Thyroid gland (tissue), 4 donors: Measurements from ENCODE around the gene RSL24D1. TPM values are rescaled to one million over a fixed set of nuclear protein-coding genes. Genes with fewer than 3 reads are reported as not detected.

Experiments
- DNase-seq, 2 donors: peaks; one replicate each; pipeline ENCODE4 v3.0.0-alpha.2; 2019
- H3K27ac ChIP-seq, 3 donors: fragments of 200-600 bp; sonication (generic); 1 replicate in 2 of 3; 2 replicates in 1 of 3; pipeline ENCODE4 v1.5.1; 2016 to 2019; ENCODE audit warnings: mild to moderate bottlenecking in 1 of 3, moderate library complexity in 1 of 3
- H3K27me3 ChIP-seq: fragments of 200-600 bp; sonication (generic); one replicate; pipeline ENCODE4 v1.5.1; 2019
- H3K36me3 ChIP-seq, 2 donors: fragments of 200-600 bp; sonication (generic); one replicate each; pipeline ENCODE4 v1.5.1; 2016 to 2019
- H3K4me1 ChIP-seq, 2 donors: fragments of 200-600 bp; sonication (generic); one replicate each; pipeline ENCODE4 v1.5.1; 2017 to 2019
- H3K4me3 ChIP-seq, 3 donors: fragments of 200-600 bp; sonication (generic); replicated peaks in 1 of 3; 1 replicate in 2 of 3; 2 replicates in 1 of 3; pipeline ENCODE4 v1.5.1; 2016; ENCODE audit warnings: mild to moderate bottlenecking in 1 of 3
- H3K9me3 ChIP-seq: fragments of 200-600 bp; sonication (generic); one replicate; pipeline ENCODE4 v1.5.1; 2017
- CTCF ChIP-seq, 6 experiments: fragments of 200-600 bp in 3 of 6; fragments of 450-650 bp in 3 of 6; sonication (generic) in 3 of 6; IDR thresholded peaks; one replicate each; pipeline ENCODE4 v1.5.1; 2016 to 2019; ENCODE audit warnings: antibody characterized with exemption in 6 of 6, mild to moderate bottlenecking in 2 of 6, inconsistent platforms in 1 of 6, moderate library complexity in 1 of 6
- POLR2A ChIP-seq, 2 donors: fragments of 450-650 bp; IDR thresholded peaks; one replicate each; pipeline ENCODE4 v1.6.1; 2017; ENCODE audit warnings: antibody characterized with exemption in 2 of 2, mild to moderate bottlenecking in 2 of 2, moderate library complexity in 1 of 2
- WGBS, 2 donors: methylation state at CpG; one replicate each; pipeline ENCODE4 v1.1.5; 2017; 5-methylcytosine and 5-hydroxymethylcytosine counted together
- intact Hi-C: fragments of 100-400 bp; cut with DNase I; formaldehyde crosslinking; loops from one replicate; pipeline ENCODE4 v1.15.1; 2023
- total RNA-seq, 4 donors: library from RNA; depleted of rRNA; stranded (reverse); fragments of >200 nt; gene quantifications; one replicate each; pipeline ENCODE4 v1.2.3, GENCODE V29; 2016

The RSL24D1 gene
- total RNA-seq, result 100 to 1,000 TPM in 1 of 4 donors, 10 to 100 TPM in 3; 42.4 to 127 (median 70.3) TPM

GRCh38 chr15:55196458-55197361, at the start of gene RSL24D1:
Gene RSL24D1 (minus strand): TSS chr15:55196941. CDS start chr15:55196890, 51 bp downstream.
- TF ChIP-seq CTCF (IDR thresholded peaks at IDR 0.05), result peak in 4 of 6 experiments; percentile 9 to 53 (median 40)
- TF ChIP-seq POLR2A (IDR thresholded peaks at IDR 0.05), result peak; percentile 5 to 96
- Histone ChIP-seq H3K4me3 (peak within 1 kb of the TSS; percentile 68 to 94 (median 73)), H3K36me3 (peaks cover 0 to 1% of the 10 kb centered on the region in 2 donors), H3K27me3 (no peaks in the 10 kb centered on the region), H3K9me3 (no peaks in the 10 kb centered on the region), H3K4me1 (peaks cover 4 to 19% of the 10 kb centered on the region in 2 donors), H3K27ac (peak within 1 kb of the TSS; percentile 69 to 91 (median 79))
- DNase-seq, result peak; percentile 98
- WGBS, 2 donors, result 1% methylated on average over 37 to 54 of the region's 62 CpGs
- intact Hi-C loops, result no loop called here

- no peaks in the 10 kb centered on the region for H3K4me1 ChIP-seq
- H3K27me3 ChIP-seq, result no peaks in the 10 kb centered on the region
- H3K9me3 ChIP-seq, result no peaks in the 10 kb centered on the region
- no peak overlapping the region for H3K4me3 ChIP-seq
- no peaks in the 10 kb centered on the region for H3K36me3 ChIP-seq
- TF ChIP-seq CTCF (IDR thresholded peaks at IDR 0.05), result no peak
- no peak for TF ChIP-seq POLR2A (IDR thresholded peaks at IDR 0.05)
- no peak for DNase-seq
- H3K27ac ChIP-seq, result no peak overlapping the region
- WGBS, 2 donors, result 93 to 96% methylated on average over 4 of the region's 4 CpGs
- intact Hi-C loops, result no loop called here
Measured at GRCh38 chr15:55245059-55245458, 48.3 kb upstream of the RSL24D1 start.

- intact Hi-C loops, result no loop called here
- no peak overlapping the region for H3K27ac ChIP-seq
- H3K27me3 ChIP-seq, result no peaks in the 10 kb centered on the region
- H3K4me1 ChIP-seq, result peaks cover 0 to 3% of the 10 kb centered on the region in 2 donors
- H3K4me3 ChIP-seq, result no peak overlapping the region
- TF ChIP-seq POLR2A (IDR thresholded peaks at IDR 0.05) (no peak), CTCF (IDR thresholded peaks at IDR 0.05) (no peak)
- no peaks in the 10 kb centered on the region for H3K9me3 ChIP-seq
- 36 to 45% methylated on average over 1 of the region's 1 CpG for WGBS, 2 donors
- H3K36me3 ChIP-seq, result no peaks in the 10 kb centered on the region
- DNase-seq, result no peak
Measured at GRCh38 chr15:55241891-55242290, 45.1 kb upstream of the RSL24D1 start.

GRCh38 chr15:55241186-55241585, 44.4 kb upstream of the RSL24D1 start:
- Histone ChIP-seq H3K4me3 (no peak overlapping the region), H3K36me3 (no peaks in the 10 kb centered on the region), H3K4me1 (peaks cover 0 to 3% of the 10 kb centered on the region in 2 donors), H3K9me3 (no peaks in the 10 kb centered on the region), H3K27me3 (no peaks in the 10 kb centered on the region), H3K27ac (no peak overlapping the region)
- no peak for DNase-seq
- 95 to 98% methylated on average over 1 of the region's 1 CpG for WGBS, 2 donors
- TF ChIP-seq CTCF (IDR thresholded peaks at IDR 0.05), result no peak
- no peak for TF ChIP-seq POLR2A (IDR thresholded peaks at IDR 0.05)
- intact Hi-C loops, result no loop called here
